HG03103 (cell line): ENCODE data around the gene MFNG.
"Not testable (repeated sequence)": the region's sequence is repeated elsewhere in the genome, so short reads cannot be mapped to it uniquely, and the experiment has no call there.

Experiments used
- ATAC-seq: cut with Tn5 transposase; IDR thresholded peaks from one replicate; pipeline ENCODE4 v1.9.1; 2021; ENCODE audit warnings: low read depth; ENCODE audit not compliant: unreplicated experiment

Gene MFNG

DNA sequence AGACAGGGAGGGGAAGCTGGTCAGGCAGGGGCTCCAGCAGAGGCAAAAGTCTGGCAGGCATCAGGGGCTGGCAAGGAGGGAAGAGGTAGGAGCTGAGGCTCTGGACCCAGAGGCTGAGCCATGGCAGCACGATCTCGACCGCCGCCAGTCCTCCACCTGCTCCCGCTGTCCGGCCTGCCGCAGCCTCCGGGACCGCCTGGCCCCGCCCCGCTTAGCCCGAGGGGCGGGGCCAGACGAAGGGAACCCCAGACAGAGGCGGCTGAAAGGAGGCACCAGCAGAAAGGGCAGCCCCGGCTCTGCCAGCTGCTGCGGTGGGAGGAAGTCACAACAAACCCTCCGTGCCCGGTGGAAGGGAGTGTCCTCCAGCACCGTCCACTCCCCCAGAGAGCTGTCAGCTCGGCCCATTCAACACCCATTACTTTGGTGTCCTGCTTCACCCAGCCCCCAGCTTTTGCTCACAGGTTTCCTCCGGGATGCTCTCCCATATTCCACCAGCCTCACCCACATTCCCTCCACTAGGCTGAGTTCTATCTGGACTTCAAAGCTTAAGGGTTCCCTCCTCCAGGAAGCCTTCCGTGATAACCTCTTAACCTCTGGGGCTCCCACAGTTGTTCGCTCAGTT, at the start of gene MFNG:
Gene MFNG, minus strand, starts transcription at position 161 of the 622 bp plus-strand sequence. CDS start 207 bp downstream, outside the sequence.
- no peak for ATAC-seq

- ATAC-seq = no peak
These were observed 49.0 kb upstream of the MFNG start for GRCh38 chr22:37535159-37535558.

- ATAC-seq = no peak
These were observed 48.3 kb upstream of the MFNG start for GRCh38 chr22:37534445-37534844.

DNA sequence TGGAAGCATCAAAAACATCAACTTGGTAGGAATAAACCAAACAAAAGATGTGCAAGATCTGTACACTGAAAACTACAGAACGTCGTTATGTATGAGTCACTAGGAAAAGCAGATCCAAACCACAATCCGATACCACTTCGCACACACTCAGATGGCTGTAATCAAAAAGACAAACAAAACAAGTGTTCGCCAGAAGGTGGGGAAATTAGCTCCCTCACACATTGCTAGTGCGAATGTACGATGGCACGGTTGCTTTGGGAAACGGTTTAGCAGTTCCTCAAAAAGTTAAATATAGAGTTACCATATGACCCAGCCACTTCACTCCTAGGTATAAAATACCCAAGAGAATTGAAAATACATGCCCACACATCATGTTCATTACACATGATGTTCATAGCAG, 47.8 kb upstream of the MFNG start:
- ATAC-seq = no peak

GRCh38 chr22:37529652-37530345, 43.6 kb upstream of the MFNG start:
- ATAC-seq = no peak

DNA sequence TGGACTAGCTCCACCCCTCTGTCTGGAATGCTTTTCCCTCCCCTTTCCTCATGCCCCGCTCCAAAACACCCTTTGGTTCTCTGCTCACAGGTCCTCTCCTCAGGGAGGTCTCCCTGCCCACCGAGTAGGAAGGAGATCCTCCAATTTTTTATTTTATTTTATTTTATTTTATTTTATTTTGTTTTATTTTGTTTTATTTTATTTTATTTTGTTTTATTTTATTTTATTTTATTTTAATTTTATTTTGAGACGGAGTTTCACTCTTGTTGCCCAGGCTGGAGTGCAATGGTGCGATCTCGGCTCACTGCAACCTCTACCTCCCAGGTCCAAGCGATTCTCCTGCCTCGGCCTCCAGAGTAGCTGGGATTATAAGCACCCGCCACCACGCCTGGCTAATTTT, 41.8 kb upstream of the MFNG start:
- ATAC-seq = not testable (repeated sequence)

DNA sequence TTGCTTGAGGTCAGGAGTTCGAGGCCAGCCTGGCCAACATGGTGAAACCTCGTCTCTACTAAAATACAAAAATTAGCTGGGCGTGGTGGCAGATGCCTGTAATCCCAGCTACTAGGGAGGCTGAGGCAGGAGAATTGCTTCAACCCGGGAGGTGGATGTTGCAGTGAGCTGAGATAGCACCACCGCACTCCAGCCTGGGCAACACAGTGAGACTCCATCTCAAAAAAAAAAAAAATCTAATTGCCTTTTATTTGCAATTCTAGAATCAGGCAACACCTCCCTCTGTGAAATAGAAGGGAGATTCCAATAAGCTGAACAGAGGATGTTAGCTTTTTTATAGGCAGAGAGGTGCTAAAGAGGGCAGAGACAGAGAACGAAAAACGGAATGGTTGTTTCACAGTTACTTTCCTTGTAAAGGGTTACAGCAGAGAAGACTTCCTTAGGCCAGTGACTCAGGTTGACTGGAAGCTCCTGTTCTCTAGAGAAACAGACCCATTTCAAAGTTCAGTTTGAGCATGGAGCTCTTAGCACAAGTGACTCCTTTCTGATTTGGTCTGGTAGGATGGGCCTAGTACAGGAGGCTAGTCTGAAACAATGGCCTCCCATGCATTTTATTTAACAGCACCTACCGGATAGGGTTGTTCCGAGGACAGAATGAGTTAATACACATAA, 41.0 kb upstream of the MFNG start:
- not testable (repeated sequence) for ATAC-seq

- ATAC-seq = no peak
These were observed 40.2 kb upstream of the MFNG start for GRCh38 chr22:37526376-37526775.

DNA sequence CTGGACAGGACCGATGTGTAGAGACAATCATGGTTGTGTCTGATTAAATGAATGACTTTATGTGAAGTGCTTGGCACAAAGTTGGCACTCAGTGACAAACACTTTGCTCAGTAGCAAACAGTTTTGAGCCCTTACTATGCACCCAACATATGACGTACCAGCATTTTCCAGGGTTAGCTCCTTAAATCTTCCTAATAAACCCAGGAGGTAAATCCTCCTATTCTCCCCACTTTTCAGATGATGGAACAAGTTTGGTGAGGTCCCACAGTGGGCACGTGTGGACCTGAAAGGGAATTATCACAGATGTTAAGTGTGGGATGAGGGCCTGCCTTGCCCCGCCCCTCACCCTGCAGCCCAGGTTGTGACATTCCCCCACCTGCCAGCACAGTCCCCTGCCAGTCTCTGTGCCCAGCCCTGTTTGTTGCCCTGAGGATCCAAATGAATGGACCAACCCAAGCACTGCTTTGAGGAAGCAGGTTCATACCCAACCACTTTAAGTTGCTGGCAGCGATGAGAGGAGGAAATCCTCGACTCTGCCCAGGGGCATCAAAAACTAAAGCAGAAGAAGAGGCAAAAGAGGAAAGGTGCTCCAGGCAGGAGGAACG, 39.7 kb upstream of the MFNG start:
- ATAC-seq = no peak

DNA sequence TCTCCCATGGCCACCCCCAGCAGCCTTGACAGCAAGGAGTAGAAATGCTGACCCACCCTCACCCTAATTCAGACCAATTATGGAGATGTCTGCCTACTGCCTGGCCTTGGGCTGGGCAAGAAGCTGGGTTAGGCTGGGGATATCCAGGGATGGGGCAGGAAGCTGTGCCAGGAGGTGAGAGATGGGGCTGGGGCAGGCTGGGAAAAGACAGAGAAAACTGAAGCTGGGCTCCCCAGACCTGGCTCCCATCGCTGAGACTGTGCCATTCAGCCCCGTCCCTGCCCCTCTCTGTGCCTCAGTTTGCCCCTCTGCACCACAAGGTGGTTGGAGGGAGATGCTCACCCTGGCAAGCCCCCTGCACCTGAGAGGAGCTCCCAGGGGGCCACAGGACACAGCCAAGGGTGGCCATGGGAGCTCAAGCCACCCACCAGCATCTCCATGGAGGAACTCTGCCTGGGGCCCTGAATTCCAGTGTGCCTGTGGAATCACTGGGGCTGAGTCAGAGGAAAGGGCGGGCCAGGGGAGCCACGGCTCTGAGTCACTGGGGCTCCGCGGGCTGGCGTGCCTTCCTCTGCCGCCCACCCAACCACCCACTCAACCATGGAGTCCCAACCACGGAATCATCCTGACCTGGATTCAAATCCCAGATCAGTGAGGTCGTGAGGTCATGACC, 39.0 kb upstream of the MFNG start:
- ATAC-seq = no peak

GRCh38 chr22:37522482-37522881, 36.3 kb upstream of the MFNG start:
- no peak for ATAC-seq

DNA sequence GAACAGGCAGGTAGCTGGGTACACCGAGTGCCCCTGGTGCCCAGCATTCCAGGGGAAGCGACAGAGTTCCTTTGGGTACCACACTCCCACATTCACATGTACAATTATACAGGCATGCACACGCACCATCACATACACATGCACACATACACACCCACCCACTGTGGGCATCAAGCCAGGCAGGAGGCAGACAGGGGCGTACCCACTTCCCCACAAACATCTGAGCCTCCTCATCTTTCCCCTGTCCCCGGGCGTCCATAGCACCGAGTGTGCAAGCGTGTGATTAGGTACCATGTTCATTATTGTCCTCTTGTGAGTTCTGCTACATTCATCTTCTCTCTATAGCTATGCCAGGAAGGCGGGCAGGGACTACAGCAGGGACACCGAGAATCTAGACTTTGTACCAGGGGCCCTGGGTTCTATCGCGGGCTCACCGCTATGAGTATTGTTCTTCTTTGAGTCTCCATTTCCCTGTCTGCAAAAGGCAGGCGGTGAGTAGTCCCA, 35.1 kb upstream of the MFNG start:
- ATAC-seq = no peak

- no peak for ATAC-seq
These were observed 34.6 kb upstream of the MFNG start for GRCh38 chr22:37520776-37521191.

GRCh38 chr22:37519268-37520195, 33.3 kb upstream of the MFNG start, which contains the start of gene CARD10:
Gene CARD10, minus strand, starts transcription at chr22:37519415. Its CDS starts 215 bp downstream, at chr22:37519200.
- no peak for ATAC-seq

DNA sequence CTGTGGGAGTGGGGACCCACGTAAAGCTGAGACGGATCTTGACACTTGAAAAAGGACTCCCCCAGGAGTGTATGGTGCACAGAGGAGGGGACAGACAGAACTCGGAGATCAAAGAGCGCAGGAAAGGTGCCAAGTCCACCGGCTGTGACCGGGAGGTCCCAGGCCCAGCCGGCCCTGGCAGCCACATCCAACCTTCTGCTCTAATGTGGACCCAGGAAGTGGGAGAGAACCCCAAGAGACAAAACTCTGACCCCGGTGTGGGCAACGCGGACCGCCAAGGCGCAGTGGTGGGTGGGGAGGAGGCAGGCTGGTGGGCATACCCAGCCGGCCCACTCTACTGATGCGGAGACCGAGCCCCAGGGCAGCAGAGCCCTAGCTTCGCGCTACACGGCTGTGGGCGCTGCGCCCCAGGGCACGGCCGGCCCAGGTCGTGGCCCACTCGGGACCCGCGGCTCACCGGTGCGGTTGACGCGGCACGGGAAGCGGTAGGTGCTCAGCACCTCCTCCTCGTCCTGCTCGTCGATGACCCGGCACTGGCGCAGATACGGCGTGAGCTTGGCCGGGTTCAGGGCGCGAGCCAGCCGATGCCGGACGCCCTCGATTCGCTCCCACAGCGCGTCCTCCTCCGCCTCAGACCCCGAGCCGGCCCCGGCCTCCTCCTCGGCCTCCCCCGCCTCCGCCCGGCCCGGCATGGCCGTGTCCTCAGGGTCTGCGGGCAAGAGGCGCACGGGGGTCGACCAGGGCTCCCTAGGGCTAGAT, 32.5 kb upstream of the MFNG start:
- no peak for ATAC-seq

GRCh38 chr22:37517826-37518450, 31.8 kb upstream of the MFNG start:
- ATAC-seq = no peak

DNA sequence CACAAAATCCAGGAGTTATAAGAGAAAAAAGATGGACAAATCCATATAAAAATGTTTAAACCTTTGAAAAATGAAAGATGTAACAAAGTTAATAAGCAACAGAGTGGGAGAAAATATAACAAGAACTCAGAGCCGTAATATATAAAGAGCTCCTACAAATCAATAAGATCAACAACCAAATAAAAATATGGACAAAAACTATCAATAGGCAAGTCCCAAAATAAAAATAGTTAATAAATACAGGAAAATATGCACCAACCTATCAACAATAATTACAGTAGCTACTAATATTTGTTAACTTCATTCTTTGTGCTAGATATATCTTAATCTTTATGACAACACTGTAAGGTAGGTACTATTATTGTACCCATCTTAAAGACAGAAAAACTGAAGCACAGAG, 30.3 kb upstream of the MFNG start:
- no peak for ATAC-seq

- ATAC-seq = no peak
These were observed 29.7 kb upstream of the MFNG start for GRCh38 chr22:37515901-37516300.
